Osteoblast (primary cell): ENCODE data around the gene CSTPP1. TPM values are rescaled to one million over a fixed set of nuclear protein-coding genes. Genes with fewer than 3 reads are reported as not detected.

Source experiments
- DNase-seq: peaks from one replicate; pipeline ENCODE4 v3.0.0; 2011; ENCODE audit warnings: low spot score, mixed read lengths; ENCODE audit not compliant: insufficient read length; ENCODE audit errors: missing footprints
- H2AFZ ChIP-seq: 2 replicates; pipeline ENCODE4 v1.6.0; 2011; ENCODE audit warnings: mild to moderate bottlenecking, low read length
- H3K27ac ChIP-seq: 2 replicates; pipeline ENCODE4 v1.5.1; 2011; ENCODE audit warnings: mild to moderate bottlenecking, low read depth, low read length, moderate library complexity
- H3K27me3 ChIP-seq: 2 replicates; pipeline ENCODE4 v1.6.0; 2012; ENCODE audit warnings: mild to moderate bottlenecking, control low read depth, inconsistent platforms, low read length, moderate library complexity; ENCODE audit not compliant: insufficient read depth
- H3K36me3 ChIP-seq: 2 replicates; pipeline ENCODE4 v1.5.1; 2011; ENCODE audit warnings: mild to moderate bottlenecking, low read length, control low read depth, moderate library complexity; ENCODE audit not compliant: insufficient read depth
- H3K4me1 ChIP-seq: 2 replicates; pipeline ENCODE4 v1.5.1; 2011; ENCODE audit warnings: mild to moderate bottlenecking, low read length, control low read depth, moderate library complexity; ENCODE audit not compliant: insufficient read depth
- H3K4me2 ChIP-seq: 2 replicates; pipeline ENCODE4 v1.6.0; 2011; ENCODE audit warnings: mild to moderate bottlenecking, low read length; ENCODE audit not compliant: insufficient read depth
- H3K4me3 ChIP-seq: fragments of 200-600 bp; sonication (generic); 3 replicates; pipeline ENCODE4 v1.5.1; 2012; ENCODE audit warnings: mild to moderate bottlenecking, low read length, inconsistent platforms; ENCODE audit not compliant: insufficient read depth
- H3K79me2 ChIP-seq: 2 replicates; pipeline ENCODE4 v1.6.0; 2012; ENCODE audit warnings: mild to moderate bottlenecking, low read length, control low read depth, inconsistent platforms; ENCODE audit not compliant: insufficient read depth
- H3K9me3 ChIP-seq: 2 replicates; pipeline ENCODE4 v1.5.1; 2011; ENCODE audit warnings: low read depth, low read length, control low read depth
- H4K20me1 ChIP-seq: 2 replicates; pipeline ENCODE4 v1.6.0; 2012; ENCODE audit warnings: mild to moderate bottlenecking, low read length, control low read depth; ENCODE audit not compliant: insufficient read depth
- total RNA-seq: library from RNA; depleted of rRNA; stranded (reverse); fragments of >200 nt; gene quantifications from 2 replicates; pipeline ENCODE4 v1.2.3, GENCODE V29; 2012
- TF ChIP-seq, protein P1 (sequence below): IDR thresholded peaks from 2 replicates; pipeline ENCODE4 v1.5.1; 2011; ENCODE audit warnings: mild to moderate bottlenecking, low read depth, low read length, moderate library complexity; ENCODE audit errors: extremely low read depth

Gene CSTPP1
- total RNA-seq, 1 donor, result 27.1 TPM

- H2AFZ ChIP-seq, result no peak overlapping the region
- TF ChIP-seq, protein P1, sequence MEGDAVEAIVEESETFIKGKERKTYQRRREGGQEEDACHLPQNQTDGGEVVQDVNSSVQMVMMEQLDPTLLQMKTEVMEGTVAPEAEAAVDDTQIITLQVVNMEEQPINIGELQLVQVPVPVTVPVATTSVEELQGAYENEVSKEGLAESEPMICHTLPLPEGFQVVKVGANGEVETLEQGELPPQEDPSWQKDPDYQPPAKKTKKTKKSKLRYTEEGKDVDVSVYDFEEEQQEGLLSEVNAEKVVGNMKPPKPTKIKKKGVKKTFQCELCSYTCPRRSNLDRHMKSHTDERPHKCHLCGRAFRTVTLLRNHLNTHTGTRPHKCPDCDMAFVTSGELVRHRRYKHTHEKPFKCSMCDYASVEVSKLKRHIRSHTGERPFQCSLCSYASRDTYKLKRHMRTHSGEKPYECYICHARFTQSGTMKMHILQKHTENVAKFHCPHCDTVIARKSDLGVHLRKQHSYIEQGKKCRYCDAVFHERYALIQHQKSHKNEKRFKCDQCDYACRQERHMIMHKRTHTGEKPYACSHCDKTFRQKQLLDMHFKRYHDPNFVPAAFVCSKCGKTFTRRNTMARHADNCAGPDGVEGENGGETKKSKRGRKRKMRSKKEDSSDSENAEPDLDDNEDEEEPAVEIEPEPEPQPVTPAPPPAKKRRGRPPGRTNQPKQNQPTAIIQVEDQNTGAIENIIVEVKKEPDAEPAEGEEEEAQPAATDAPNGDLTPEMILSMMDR, result no peak
- H4K20me1 ChIP-seq, result no peaks in the 10 kb centered on the region
- H3K36me3 ChIP-seq, result no peaks in the 10 kb centered on the region
- peaks cover 4% of the 10 kb centered on the region for H3K27me3 ChIP-seq
- DNase-seq, result no peak
- H3K9me3 ChIP-seq, result no peaks in the 10 kb centered on the region
- no peak overlapping the region for H3K4me3 ChIP-seq
- H3K4me1 ChIP-seq, result no peaks in the 10 kb centered on the region
- no peaks in the 10 kb centered on the region for H3K79me2 ChIP-seq
- H3K4me2 ChIP-seq, result no peak overlapping the region
- no peak overlapping the region for H3K27ac ChIP-seq
Observed at GRCh38 chr11:46907606-46908005, 29.0 kb upstream of the CSTPP1 start.

- Histone ChIP-seq H3K27me3 (peaks cover 4% of the 10 kb centered on the region), H2AFZ (peak overlapping the region; percentile 38), H3K4me3 (no peak overlapping the region), H4K20me1 (no peaks in the 10 kb centered on the region), H3K27ac (no peak overlapping the region), H3K79me2 (no peaks in the 10 kb centered on the region), H3K4me1 (peaks cover 22% of the 10 kb centered on the region), H3K36me3 (no peaks in the 10 kb centered on the region), H3K4me2 (peak overlapping the region; percentile 27), H3K9me3 (no peaks in the 10 kb centered on the region)
- TF ChIP-seq, protein P1, result no peak
- no peak for DNase-seq
Observed at GRCh38 chr11:46912526-46913150, 23.9 kb upstream of the CSTPP1 start.

- Histone ChIP-seq H3K4me1 (peaks cover 24% of the 10 kb centered on the region), H3K9me3 (no peaks in the 10 kb centered on the region), H3K27ac (no peak overlapping the region), H3K4me3 (no peak overlapping the region), H4K20me1 (no peaks in the 10 kb centered on the region), H2AFZ (no peak overlapping the region), H3K36me3 (no peaks in the 10 kb centered on the region), H3K27me3 (peaks cover 4% of the 10 kb centered on the region), H3K4me2 (no peak overlapping the region), H3K79me2 (no peaks in the 10 kb centered on the region)
- TF ChIP-seq, protein P1, result no peak
- no peak for DNase-seq
Observed at GRCh38 chr11:46913484-46913883, 23.1 kb upstream of the CSTPP1 start.

DNA sequence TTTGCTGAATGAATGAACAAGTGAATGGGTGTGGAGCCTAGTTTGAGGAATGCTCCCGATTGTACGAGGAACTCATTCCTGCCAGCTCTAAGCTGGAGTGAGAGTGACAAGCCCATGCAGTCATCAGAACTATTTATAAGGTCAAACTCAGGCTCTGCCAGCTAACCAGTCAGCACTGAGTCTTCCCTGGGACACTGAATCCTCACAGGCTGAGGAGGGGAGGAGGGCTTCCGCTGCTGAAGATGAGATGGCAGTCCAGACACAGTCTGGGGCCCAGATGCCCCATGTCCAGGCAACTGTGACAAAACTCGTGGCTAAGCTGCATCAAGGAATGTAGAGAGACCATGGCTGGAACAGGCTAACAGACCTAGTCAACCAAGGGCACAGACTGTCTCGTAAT lies 22.2 kb upstream of the CSTPP1 start:
- Histone ChIP-seq H3K79me2 (no peaks in the 10 kb centered on the region), H2AFZ (peak overlapping the region; percentile 76), H3K4me1 (peaks cover 24% of the 10 kb centered on the region), H3K4me2 (peak overlapping the region; percentile 36), H3K27me3 (peaks cover 4% of the 10 kb centered on the region), H3K36me3 (no peaks in the 10 kb centered on the region), H3K27ac (no peak overlapping the region), H3K4me3 (no peak overlapping the region), H3K9me3 (no peaks in the 10 kb centered on the region), H4K20me1 (no peaks in the 10 kb centered on the region)
- TF ChIP-seq, protein P1, result no peak
- DNase-seq, result peak; percentile 97
